ENCODE results near the gene RACK1. TPM values are rescaled to one million over a fixed set of nuclear protein-coding genes. Genes with fewer than 3 reads are reported as not detected.

Gene RACK1
- total and polyA plus RNA-seq, 2 donors (not counting 3 experiments of a cell fraction or from before 2014, with no cell fraction given) = 1,910 to 5,629 TPM

DNA sequence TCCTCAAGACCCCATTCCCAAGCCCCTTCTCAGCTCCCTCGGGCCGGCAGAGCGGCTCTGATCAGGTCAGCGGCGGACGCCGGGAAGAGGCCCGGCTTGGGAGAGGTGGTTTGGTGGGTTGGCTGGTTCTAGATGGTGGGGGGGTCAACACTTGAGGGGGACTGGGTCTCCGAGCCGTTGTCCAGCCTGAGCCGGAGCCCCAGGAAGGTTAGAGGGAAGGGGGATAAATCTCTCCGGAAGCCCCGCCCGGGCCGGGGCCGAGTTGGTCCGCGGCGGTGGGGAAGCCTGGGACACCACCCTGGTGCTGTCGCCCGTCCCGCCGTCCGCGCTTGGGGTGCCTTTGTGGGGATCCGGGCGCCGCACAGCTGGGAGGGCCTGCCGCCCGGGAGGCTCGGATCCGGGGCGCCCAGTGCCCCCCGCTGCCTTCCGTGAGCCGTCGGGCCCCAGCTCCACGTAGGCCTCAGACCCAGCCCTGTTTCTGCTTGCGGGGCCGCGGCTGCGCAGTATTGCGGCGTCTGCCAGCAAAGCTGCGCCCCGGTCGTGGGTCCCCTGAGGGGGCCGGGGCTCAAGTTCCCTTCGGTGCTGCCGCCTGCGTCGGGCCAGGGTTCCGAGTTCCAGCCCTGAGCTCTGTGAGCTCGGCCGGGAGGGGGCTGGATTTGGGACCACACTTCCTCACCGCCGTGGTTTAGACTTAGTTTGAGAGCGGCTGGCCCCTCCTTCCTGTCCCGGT, 17.8 kb upstream of the RACK1 start:
- FAIRE-seq = peak; percentile 58
- Histone ChIP-seq H3K4me2 (ENCODE audit: insufficient read depth, low read length) (peak overlapping the region; percentile 44), H4K20me1 (replicated peaks; ENCODE audit: control insufficient read depth, extremely low read depth, insufficient read depth, low read length) (peaks cover 2% of the 10 kb centered on the region), H3K9me3 (replicated peaks; ENCODE audit: control insufficient read depth, insufficient read depth, low read length) (no peaks in the 10 kb centered on the region), H3K27ac (ENCODE audit: insufficient read depth, low read depth, low read length) (peak overlapping the region; percentile 95), H3K4me1 (ENCODE audit: control insufficient read depth, extremely low read depth, insufficient read depth, low read length) (peaks cover 23% of the 10 kb centered on the region), H3K9me1 (replicated peaks; ENCODE audit: control insufficient read depth, extremely low read depth, insufficient read depth, low read length) (no peaks in the 10 kb centered on the region), H2AFZ (ENCODE audit: low read depth, low read length) (peak overlapping the region; percentile 84), H3K4me3 (replicated peaks in 1 of 3; ENCODE audit: insufficient read depth in 1 of 3, low read depth in 1 of 3, low read length in 3 of 3) (peak overlapping the region; percentile 23 to 83 (median 59)), H3K36me3 (ENCODE audit: control insufficient read depth in 2 of 2, extremely low read depth in 1 of 2, insufficient read depth in 2 of 2, low read length in 2 of 2) (peaks cover 4 to 5% of the 10 kb centered on the region in 2 experiments), H3K9ac (replicated peaks; ENCODE audit: extremely low read depth, insufficient read depth, low read length) (peak overlapping the region; percentile 98), H3K27me3 (ENCODE audit: control insufficient read depth in 2 of 2, insufficient read depth in 2 of 2, low read length in 2 of 2) (no peaks in the 10 kb centered on the region), H3K79me2 (ENCODE audit: control insufficient read depth, insufficient read depth, low read length) (peaks cover 48% of the 10 kb centered on the region)
- intact Hi-C loops (cut with micrococcal nuclease) = loop anchor here (1.0 to 5.0 kb wide), 6 partner anchors 15 to 459 kb away; partner anchors contain the start of genes MGAT1, TRIM41 and ZFP62
- TSS peak; percentile 50 for BruUV-seq (replicated peaks)
- ChIA-PET CTCF (interaction anchor here (0.6 to 3.2 kb wide), 6 partner anchors 12 to 1236 kb away, joined by 3 to 16 read pairs (median 4); no protein-coding TSS in a partner anchor), POLR2A (interaction anchor here (0.7 to 1.5 kb wide), 5 partner anchors 17 to 477 kb away, joined by 3 to 13 read pairs (median 4); partner anchors contain the start of genes RACK1 and TRIM41)
- no peak for TF ChIP-seq MAX (IDR thresholded peaks at IDR 0.05; ENCODE audit: insufficient read depth, insufficient read length)
- peak; percentile 63 for TF ChIP-seq POLR2AphosphoS5 (IDR thresholded peaks at IDR 0.05; ENCODE audit: insufficient read depth, low read depth, low read length)
- peak; percentile 76 for TF ChIP-seq POLR2A (IDR thresholded peaks at IDR 0.05; ENCODE audit: low read depth, low read length)
- peak; percentile 78 for DNase-seq (ENCODE audit: low read depth, low spot score)
- dilution Hi-C loops (cut with MboI; ENCODE audit: extremely low pct_ligation_motif_present, low sequenced_read_pairs) = no loop called here

GRCh38 chr5:181260720-181261319, 17.1 kb upstream of the RACK1 start, which contains the start of gene TRIM52:
TSS of gene TRIM52 (minus strand) at chr5:181261143. CDS start at chr5:181260813, 330 bp downstream.
- no peaks in the 10 kb centered on the region for H3K27me3 ChIP-seq (ENCODE audit: control insufficient read depth in 2 of 2, insufficient read depth in 2 of 2, low read length in 2 of 2)
- dilution Hi-C loops (cut with MboI; ENCODE audit: extremely low pct_ligation_motif_present, low sequenced_read_pairs) (no loop called here), intact Hi-C loops (cut with micrococcal nuclease) (loop anchor here (1.0 to 5.0 kb wide), 6 partner anchors 15 to 459 kb away; partner anchors contain the start of genes MGAT1, TRIM41 and ZFP62)
- POLR2A ChIA-PET = interaction anchor here (0.7 to 1.5 kb wide), 3 partner anchors 16 to 1151 kb away, joined by 3 to 13 read pairs (median 4); partner anchors contain the start of gene RACK1
- peak within 1 kb of the TSS; percentile 95 for H3K27ac ChIP-seq (ENCODE audit: insufficient read depth, low read depth, low read length)
- no TSS peak for BruUV-seq (replicated peaks)
- peak within 1 kb of the TSS; percentile 23 to 83 (median 59) for H3K4me3 ChIP-seq (replicated peaks in 1 of 3; ENCODE audit: insufficient read depth in 1 of 3, low read depth in 1 of 3, low read length in 3 of 3)
- H3K79me2 ChIP-seq (ENCODE audit: control insufficient read depth, insufficient read depth, low read length) = peaks cover 54% of the 10 kb centered on the region
- FAIRE-seq = peak; percentile 96
- peak; percentile 92 for DNase-seq (ENCODE audit: low read depth, low spot score)
- CTCF ChIA-PET = interaction anchor here (0.6 to 3.2 kb wide), 6 partner anchors 11 to 1235 kb away, joined by 3 to 16 read pairs (median 4); no protein-coding TSS in a partner anchor
- peaks cover 23% of the 10 kb centered on the region for H3K4me1 ChIP-seq (ENCODE audit: control insufficient read depth, extremely low read depth, insufficient read depth, low read length)
- H3K4me2 ChIP-seq (ENCODE audit: insufficient read depth, low read length) = peak within 1 kb of the TSS; percentile 52
- H3K9ac ChIP-seq (replicated peaks; ENCODE audit: extremely low read depth, insufficient read depth, low read length) = peak within 1 kb of the TSS; percentile 98
- peaks cover 4 to 5% of the 10 kb centered on the region in 2 experiments for H3K36me3 ChIP-seq (ENCODE audit: control insufficient read depth in 2 of 2, extremely low read depth in 1 of 2, insufficient read depth in 2 of 2, low read length in 2 of 2)
- peaks cover 2% of the 10 kb centered on the region for H4K20me1 ChIP-seq (replicated peaks; ENCODE audit: control insufficient read depth, extremely low read depth, insufficient read depth, low read length)
- TF ChIP-seq JUN (IDR thresholded peaks at IDR 0.05; ENCODE audit: borderline replicate concordance, insufficient read depth, insufficient read length, low read depth) (no peak), MYC (IDR thresholded peaks at IDR 0.05; ENCODE audit: low read depth, low read length) (peak; percentile 71), POLR2A (IDR thresholded peaks at IDR 0.05; ENCODE audit: low read depth, low read length) (peak; percentile 80), POLR2AphosphoS5 (IDR thresholded peaks at IDR 0.05; ENCODE audit: insufficient read depth, low read depth, low read length) (peak; percentile 97), MAX (IDR thresholded peaks at IDR 0.05; ENCODE audit: insufficient read depth, insufficient read length) (peak; percentile 57)
- no peaks in the 10 kb centered on the region for H3K9me1 ChIP-seq (replicated peaks; ENCODE audit: control insufficient read depth, extremely low read depth, insufficient read depth, low read length)
- no peaks in the 10 kb centered on the region for H3K9me3 ChIP-seq (replicated peaks; ENCODE audit: control insufficient read depth, insufficient read depth, low read length)
- H2AFZ ChIP-seq (ENCODE audit: low read depth, low read length) = peak within 1 kb of the TSS; percentile 84

All from endothelial cell of umbilical vein (primary cell).